ENCODE measurements around the gene ENAH.

DNA sequence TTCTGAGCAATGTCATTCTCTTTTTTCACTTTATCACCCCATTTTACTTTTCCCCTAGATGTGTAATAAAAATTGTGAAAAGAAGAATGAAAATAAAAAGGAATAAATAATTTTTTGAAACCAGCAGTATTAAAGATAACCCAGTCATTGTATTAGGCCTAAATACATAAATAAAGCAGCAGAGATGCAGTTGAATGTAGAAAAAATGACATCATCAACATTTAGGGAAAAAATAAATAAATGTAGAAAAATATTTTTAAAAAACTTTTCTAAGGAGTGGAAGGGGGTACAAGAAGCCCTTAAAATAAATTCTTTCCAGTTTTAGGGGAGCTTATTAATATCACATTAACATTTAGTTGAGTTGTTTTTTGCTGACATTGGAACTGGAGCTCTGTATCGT lies 15.3 kb upstream of the ENAH start:
- TF ChIP-seq EP300 (IDR thresholded peaks at IDR 0.05; ENCODE audit: borderline replicate concordance in 1 of 2, low read depth in 1 of 2, low read length in 1 of 2) (no peak), RFX5 (IDR thresholded peaks at IDR 0.05; ENCODE audit: low read length) (no peak), POLR2AphosphoS5 (IDR thresholded peaks at IDR 0.05; ENCODE audit: low read depth, low read length) (no peak), SMC3 (IDR thresholded peaks at IDR 0.05; ENCODE audit: low read depth, low read length) (no peak), FOXM1 (IDR thresholded peaks at IDR 0.05; ENCODE audit: low read depth) (no peak), SIN3A (IDR thresholded peaks at IDR 0.05; ENCODE audit: borderline replicate concordance, low read depth, low read length) (no peak), EZH2phosphoT487 (IDR thresholded peaks at IDR 0.05; ENCODE audit: borderline replicate concordance, low read depth) (no peak)
- TF ChIP-seq, protein P1, sequence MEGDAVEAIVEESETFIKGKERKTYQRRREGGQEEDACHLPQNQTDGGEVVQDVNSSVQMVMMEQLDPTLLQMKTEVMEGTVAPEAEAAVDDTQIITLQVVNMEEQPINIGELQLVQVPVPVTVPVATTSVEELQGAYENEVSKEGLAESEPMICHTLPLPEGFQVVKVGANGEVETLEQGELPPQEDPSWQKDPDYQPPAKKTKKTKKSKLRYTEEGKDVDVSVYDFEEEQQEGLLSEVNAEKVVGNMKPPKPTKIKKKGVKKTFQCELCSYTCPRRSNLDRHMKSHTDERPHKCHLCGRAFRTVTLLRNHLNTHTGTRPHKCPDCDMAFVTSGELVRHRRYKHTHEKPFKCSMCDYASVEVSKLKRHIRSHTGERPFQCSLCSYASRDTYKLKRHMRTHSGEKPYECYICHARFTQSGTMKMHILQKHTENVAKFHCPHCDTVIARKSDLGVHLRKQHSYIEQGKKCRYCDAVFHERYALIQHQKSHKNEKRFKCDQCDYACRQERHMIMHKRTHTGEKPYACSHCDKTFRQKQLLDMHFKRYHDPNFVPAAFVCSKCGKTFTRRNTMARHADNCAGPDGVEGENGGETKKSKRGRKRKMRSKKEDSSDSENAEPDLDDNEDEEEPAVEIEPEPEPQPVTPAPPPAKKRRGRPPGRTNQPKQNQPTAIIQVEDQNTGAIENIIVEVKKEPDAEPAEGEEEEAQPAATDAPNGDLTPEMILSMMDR (IDR thresholded peaks at IDR 0.05), result no peak
- TF ChIP-seq, protein P2, sequence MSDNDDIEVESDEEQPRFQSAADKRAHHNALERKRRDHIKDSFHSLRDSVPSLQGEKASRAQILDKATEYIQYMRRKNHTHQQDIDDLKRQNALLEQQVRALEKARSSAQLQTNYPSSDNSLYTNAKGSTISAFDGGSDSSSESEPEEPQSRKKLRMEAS (IDR thresholded peaks at IDR 0.05; ENCODE audit: low read depth), result no peak
